ENCODE results near the gene NF1. TPM values are rescaled to one million over a fixed set of nuclear protein-coding genes. Genes with fewer than 3 reads are reported as not detected.

Gene NF1
- total RNA-seq, 4 donors from 2014 or later = 34.8 to 106 (median 59.2) TPM

DNA sequence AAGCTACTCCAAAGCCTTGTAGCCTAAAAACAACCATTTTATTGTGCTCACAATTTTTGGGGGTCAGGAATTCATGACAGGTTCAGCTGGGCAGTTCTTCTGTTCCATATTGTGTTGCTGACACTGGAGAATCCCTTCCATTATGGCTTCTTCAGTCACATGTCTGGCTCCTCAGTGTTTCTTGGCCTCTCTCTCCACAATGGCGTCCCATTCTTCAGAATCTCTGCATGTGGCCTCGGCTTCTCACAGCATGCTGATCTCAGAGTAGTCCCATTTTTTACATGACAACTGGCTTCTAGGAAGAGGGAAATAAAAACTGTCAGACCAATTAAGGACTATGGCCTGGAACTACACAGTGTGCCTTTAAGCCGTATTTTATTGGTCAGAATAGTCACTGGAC, 49.7 kb downstream of the NF1 start:
- no peak for TF ChIP-seq POLR2A (IDR thresholded peaks at IDR 0.05)
- TF ChIP-seq EP300 (IDR thresholded peaks at IDR 0.05; ENCODE audit: low read depth) = no peak
- TF ChIP-seq POLR2AphosphoS5 (IDR thresholded peaks at IDR 0.05) = no peak
- TF ChIP-seq, protein P1, sequence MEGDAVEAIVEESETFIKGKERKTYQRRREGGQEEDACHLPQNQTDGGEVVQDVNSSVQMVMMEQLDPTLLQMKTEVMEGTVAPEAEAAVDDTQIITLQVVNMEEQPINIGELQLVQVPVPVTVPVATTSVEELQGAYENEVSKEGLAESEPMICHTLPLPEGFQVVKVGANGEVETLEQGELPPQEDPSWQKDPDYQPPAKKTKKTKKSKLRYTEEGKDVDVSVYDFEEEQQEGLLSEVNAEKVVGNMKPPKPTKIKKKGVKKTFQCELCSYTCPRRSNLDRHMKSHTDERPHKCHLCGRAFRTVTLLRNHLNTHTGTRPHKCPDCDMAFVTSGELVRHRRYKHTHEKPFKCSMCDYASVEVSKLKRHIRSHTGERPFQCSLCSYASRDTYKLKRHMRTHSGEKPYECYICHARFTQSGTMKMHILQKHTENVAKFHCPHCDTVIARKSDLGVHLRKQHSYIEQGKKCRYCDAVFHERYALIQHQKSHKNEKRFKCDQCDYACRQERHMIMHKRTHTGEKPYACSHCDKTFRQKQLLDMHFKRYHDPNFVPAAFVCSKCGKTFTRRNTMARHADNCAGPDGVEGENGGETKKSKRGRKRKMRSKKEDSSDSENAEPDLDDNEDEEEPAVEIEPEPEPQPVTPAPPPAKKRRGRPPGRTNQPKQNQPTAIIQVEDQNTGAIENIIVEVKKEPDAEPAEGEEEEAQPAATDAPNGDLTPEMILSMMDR (IDR thresholded peaks at IDR 0.05) = no peak
- 94 to 100% methylated on average over 2 to 3 of the region's 3 CpGs for WGBS, 2 donors (ENCODE audit: low coverage in 1 of 2)
- H3K4me1 ChIP-seq = no peaks in the 10 kb centered on the region
- H3K4me3 ChIP-seq = no peak overlapping the region
- H3K27me3 ChIP-seq = no peaks in the 10 kb centered on the region
- H3K27ac ChIP-seq = no peak overlapping the region
- no peaks in the 10 kb centered on the region for H3K9me3 ChIP-seq
- H3K36me3 ChIP-seq = no peaks in the 10 kb centered on the region
- in situ Hi-C loops (cut with MboI; ENCODE audit: low pct_ligation_motif_present in 1 of 4, low pct_unique_long_range_greater_than_20kb in 1 of 4, low sequenced_read_pairs in 3 of 4) (no loop called here), intact Hi-C loops (cut with DNase I; ENCODE audit: low total_unique reads) (loop anchor here (10.0 kb wide), 1 partner anchor 1440 kb away; no protein-coding TSS in a partner anchor)
- DNase-seq = no peak

DNA sequence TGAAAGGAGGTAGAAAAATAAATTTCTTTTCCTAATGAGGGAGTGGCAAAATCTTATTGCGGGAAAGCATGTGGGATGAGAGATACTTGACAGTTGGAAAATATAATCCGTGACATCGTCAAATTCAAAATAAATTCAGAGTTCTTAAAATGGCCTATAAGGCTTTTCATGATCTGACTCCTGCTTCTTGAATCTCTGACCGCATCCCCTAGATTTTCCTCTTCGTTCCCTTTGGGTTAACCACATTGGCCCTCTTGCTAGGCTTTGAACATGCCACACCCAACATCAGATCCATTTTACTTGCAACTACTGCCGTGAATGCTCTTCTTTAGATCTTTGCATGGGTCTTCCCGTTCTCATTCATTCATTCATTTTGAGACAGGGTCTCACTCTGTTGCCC, 50.1 kb downstream of the NF1 start:
- Histone ChIP-seq H3K27ac (no peak overlapping the region), H3K36me3 (no peaks in the 10 kb centered on the region), H3K4me3 (no peak overlapping the region), H3K9me3 (no peaks in the 10 kb centered on the region), H3K4me1 (no peaks in the 10 kb centered on the region), H3K27me3 (no peaks in the 10 kb centered on the region)
- in situ Hi-C loops (cut with MboI; ENCODE audit: low pct_ligation_motif_present in 1 of 4, low pct_unique_long_range_greater_than_20kb in 1 of 4, low sequenced_read_pairs in 3 of 4) (no loop called here), intact Hi-C loops (cut with DNase I; ENCODE audit: low total_unique reads) (loop anchor here (10.0 kb wide), 1 partner anchor 1440 kb away; no protein-coding TSS in a partner anchor)
- TF ChIP-seq EP300 (IDR thresholded peaks at IDR 0.05; ENCODE audit: low read depth) (no peak), POLR2A (IDR thresholded peaks at IDR 0.05) (no peak), POLR2AphosphoS5 (IDR thresholded peaks at IDR 0.05) (no peak)
- TF ChIP-seq, protein P1 (IDR thresholded peaks at IDR 0.05) = no peak
- WGBS, 2 donors (ENCODE audit: low coverage in 1 of 2) = 70 to 81% methylated on average over 5 to 7 of the region's 7 CpGs
- no peak for DNase-seq

DNA sequence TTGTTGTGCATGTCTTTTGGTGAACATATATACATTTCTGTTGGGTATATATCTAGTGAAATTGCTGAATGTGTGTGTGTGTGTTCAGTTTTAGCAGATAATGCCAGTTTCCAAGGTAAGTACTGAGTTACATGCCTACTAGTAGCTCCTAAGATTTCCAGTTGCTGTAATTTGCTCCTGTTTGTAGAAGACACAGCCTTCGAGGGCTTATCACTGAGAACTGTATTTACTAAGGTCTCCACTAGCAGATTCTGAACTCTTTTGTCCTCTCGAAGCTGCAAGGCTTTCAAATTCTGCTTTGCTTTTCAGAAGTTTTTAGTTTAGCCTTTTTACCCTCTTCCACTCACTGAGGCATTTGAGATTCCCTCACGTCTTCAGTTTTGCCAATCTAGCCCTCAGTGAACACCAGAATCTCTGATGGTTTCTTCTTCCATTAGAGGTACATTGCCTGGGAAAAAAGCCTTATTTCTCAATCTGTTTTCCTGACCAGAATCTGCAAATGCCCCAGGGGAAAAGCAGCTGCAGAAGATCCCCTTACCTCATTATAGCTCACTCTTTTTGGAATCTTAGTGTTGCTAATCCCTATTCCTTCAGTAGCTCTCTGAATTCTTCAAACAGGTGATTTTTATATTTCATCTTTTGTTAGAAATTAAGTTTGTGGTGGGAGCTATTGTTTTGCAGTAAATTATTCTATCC, 52.9 kb downstream of the NF1 start:
- H3K27me3 ChIP-seq = no peaks in the 10 kb centered on the region
- no peak for TF ChIP-seq EP300 (IDR thresholded peaks at IDR 0.05; ENCODE audit: low read depth)
- TF ChIP-seq, protein P1 (IDR thresholded peaks at IDR 0.05) = no peak
- no peak for TF ChIP-seq POLR2A (IDR thresholded peaks at IDR 0.05)
- TF ChIP-seq POLR2AphosphoS5 (IDR thresholded peaks at IDR 0.05) = no peak
- H3K36me3 ChIP-seq = no peaks in the 10 kb centered on the region
- intact Hi-C loops (cut with DNase I; ENCODE audit: low total_unique reads) (loop anchor here (10.0 kb wide), 1 partner anchor 1437 kb away; no protein-coding TSS in a partner anchor), in situ Hi-C loops (cut with MboI; ENCODE audit: low pct_ligation_motif_present in 1 of 4, low pct_unique_long_range_greater_than_20kb in 1 of 4, low sequenced_read_pairs in 3 of 4) (no loop called here)
- DNase-seq = no peak
- WGBS, 2 donors (ENCODE audit: low coverage in 1 of 2) = 67 to 70% methylated on average over 3 of the region's 3 CpGs
- H3K27ac ChIP-seq = no peak overlapping the region
- no peaks in the 10 kb centered on the region for H3K4me1 ChIP-seq
- H3K9me3 ChIP-seq = no peaks in the 10 kb centered on the region
- H3K4me3 ChIP-seq = no peak overlapping the region

DNA sequence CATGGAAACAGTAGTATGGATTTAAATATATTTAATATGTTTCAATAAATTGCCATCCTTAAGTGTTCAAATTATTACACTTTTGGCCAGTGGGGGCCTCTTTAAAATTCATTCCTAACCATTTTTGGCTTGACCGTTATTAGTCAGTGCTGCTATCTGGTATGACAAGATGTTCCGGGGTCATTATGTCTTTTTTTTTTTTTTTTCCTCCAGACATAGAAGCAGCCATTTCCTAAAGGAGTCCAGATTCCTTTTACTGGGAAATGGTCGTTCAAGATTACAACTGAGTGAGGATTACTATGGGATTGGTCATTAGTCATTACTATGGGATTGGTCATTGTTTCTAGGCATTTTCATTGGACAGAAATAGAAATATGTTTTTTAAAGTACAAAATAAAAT, 53.4 kb downstream of the NF1 start:
- 79 to 87% methylated on average over 3 of the region's 3 CpGs for WGBS, 2 donors (ENCODE audit: low coverage in 1 of 2)
- H3K36me3 ChIP-seq = no peaks in the 10 kb centered on the region
- no peak overlapping the region for H3K4me3 ChIP-seq
- H3K27me3 ChIP-seq = no peaks in the 10 kb centered on the region
- H3K27ac ChIP-seq = no peak overlapping the region
- TF ChIP-seq POLR2A (IDR thresholded peaks at IDR 0.05) (no peak), EP300 (IDR thresholded peaks at IDR 0.05; ENCODE audit: low read depth) (no peak), POLR2AphosphoS5 (IDR thresholded peaks at IDR 0.05) (no peak)
- TF ChIP-seq, protein P1 (IDR thresholded peaks at IDR 0.05) = no peak
- in situ Hi-C loops (cut with MboI; ENCODE audit: low pct_ligation_motif_present in 1 of 4, low pct_unique_long_range_greater_than_20kb in 1 of 4, low sequenced_read_pairs in 3 of 4) = no loop called here
- no peaks in the 10 kb centered on the region for H3K9me3 ChIP-seq
- no peaks in the 10 kb centered on the region for H3K4me1 ChIP-seq
- no peak for DNase-seq
- intact Hi-C loops (cut with DNase I; ENCODE audit: low total_unique reads) = loop anchor here (10.0 kb wide), 1 partner anchor 1437 kb away; no protein-coding TSS in a partner anchor
